ENCODE data around the gene MESD. TPM values are rescaled to one million over a fixed set of nuclear protein-coding genes. Genes with fewer than 3 reads are reported as not detected.

Gene MESD
- total and polyA plus RNA-seq, 9 of the 15 experiments (the other 6 are each of a cell fraction or from before 2014, with no cell fraction given) = 11.3 to 39.7 (median 22.8) TPM

DNA sequence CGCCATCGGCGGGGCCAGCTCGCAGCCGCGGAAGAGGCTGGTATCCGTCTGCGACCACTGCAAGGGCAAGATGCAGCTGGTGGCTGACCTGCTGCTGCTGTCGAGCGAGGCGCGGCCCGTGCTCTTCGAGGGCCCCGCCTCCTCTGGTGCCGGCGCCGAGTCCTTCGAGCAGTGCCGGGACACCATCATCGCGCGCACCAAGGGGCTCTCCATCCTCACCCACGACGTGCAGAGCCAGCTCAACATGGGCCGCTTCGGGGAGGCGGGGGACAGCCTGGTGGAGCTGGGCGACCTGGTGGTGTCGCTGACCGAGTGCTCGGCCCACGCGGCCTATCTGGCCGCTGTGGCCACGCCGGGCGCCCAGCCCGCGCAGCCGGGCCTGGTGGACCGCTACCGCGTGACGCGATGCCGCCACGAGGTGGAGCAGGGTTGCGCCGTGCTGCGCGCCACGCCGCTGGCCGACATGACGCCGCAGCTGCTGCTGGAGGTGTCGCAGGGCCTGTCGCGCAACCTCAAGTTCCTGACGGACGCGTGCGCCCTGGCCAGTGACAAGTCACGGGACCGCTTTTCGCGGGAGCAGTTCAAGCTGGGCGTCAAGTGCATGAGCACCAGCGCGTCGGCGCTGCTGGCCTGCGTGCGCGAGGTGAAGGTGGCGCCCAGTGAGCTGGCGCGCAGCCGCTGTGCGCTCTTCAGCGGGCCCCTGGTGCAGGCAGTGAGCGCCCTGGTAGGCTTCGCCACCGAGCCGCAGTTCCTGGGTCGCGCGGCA, 12.9 kb upstream of the MESD start (continued):
- TF ChIP-seq, protein P1, sequence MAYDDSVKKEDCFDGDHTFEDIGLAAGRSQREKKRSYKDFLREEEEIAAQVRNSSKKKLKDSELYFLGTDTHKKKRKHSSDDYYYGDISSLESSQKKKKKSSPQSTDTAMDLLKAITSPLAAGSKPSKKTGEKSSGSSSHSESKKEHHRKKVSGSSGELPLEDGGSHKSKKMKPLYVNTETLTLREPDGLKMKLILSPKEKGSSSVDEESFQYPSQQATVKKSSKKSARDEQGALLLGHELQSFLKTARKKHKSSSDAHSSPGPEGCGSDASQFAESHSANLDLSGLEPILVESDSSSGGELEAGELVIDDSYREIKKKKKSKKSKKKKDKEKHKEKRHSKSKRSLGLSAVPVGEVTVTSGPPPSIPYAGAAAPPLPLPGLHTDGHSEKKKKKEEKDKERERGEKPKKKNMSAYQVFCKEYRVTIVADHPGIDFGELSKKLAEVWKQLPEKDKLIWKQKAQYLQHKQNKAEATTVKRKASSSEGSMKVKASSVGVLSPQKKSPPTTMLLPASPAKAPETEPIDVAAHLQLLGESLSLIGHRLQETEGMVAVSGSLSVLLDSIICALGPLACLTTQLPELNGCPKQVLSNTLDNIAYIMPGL (CRISPR knock-in tag; IDR thresholded peaks at IDR 0.05) = no peak
- TF ChIP-seq RBM22 (IDR thresholded peaks at IDR 0.05; ENCODE audit: low read depth, low read length, poor library complexity, severe bottlenecking) = peak; percentile 25
- TF ChIP-seq, protein P2, sequence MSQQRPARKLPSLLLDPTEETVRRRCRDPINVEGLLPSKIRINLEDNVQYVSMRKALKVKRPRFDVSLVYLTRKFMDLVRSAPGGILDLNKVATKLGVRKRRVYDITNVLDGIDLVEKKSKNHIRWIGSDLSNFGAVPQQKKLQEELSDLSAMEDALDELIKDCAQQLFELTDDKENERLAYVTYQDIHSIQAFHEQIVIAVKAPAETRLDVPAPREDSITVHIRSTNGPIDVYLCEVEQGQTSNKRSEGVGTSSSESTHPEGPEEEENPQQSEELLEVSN (IDR thresholded peaks at IDR 0.05; ENCODE audit: borderline replicate concordance in 1 of 2, extremely low read depth in 1 of 2, insufficient read depth in 1 of 2, insufficient read length in 1 of 2, low read depth in 1 of 2, low read length in 1 of 2, poor library complexity in 1 of 2, severe bottlenecking in 1 of 2) = peak in 1 of 2 experiments; percentile 4
- TF ChIP-seq POU5F1 (IDR thresholded peaks at IDR 0.05; ENCODE audit: borderline replicate concordance, low read depth, low read length, partially characterized antibody) = no peak
- TF ChIP-seq, protein P3, sequence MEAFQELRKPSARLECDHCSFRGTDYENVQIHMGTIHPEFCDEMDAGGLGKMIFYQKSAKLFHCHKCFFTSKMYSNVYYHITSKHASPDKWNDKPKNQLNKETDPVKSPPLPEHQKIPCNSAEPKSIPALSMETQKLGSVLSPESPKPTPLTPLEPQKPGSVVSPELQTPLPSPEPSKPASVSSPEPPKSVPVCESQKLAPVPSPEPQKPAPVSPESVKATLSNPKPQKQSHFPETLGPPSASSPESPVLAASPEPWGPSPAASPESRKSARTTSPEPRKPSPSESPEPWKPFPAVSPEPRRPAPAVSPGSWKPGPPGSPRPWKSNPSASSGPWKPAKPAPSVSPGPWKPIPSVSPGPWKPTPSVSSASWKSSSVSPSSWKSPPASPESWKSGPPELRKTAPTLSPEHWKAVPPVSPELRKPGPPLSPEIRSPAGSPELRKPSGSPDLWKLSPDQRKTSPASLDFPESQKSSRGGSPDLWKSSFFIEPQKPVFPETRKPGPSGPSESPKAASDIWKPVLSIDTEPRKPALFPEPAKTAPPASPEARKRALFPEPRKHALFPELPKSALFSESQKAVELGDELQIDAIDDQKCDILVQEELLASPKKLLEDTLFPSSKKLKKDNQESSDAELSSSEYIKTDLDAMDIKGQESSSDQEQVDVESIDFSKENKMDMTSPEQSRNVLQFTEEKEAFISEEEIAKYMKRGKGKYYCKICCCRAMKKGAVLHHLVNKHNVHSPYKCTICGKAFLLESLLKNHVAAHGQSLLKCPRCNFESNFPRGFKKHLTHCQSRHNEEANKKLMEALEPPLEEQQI (IDR thresholded peaks at IDR 0.05) = no peak
- TF ChIP-seq, protein P4, sequence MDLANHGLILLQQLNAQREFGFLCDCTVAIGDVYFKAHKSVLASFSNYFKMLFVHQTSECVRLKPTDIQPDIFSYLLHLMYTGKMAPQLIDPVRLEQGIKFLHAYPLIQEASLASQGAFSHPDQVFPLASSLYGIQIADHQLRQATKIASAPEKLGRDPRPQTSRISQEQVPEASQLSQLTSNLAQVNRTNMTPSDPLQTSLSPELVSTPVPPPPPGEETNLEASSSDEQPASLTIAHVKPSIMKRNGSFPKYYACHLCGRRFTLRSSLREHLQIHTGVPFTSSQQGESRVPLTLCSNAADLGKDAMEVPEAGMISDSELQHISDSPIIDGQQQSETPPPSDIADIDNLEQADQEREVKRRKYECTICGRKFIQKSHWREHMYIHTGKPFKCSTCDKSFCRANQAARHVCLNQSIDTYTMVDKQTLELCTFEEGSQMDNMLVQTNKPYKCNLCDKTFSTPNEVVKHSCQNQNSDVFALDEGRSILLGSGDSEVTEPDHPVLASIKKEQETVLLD (IDR thresholded peaks at IDR 0.05) = no peak
- TF ChIP-seq GTF2F1 (IDR thresholded peaks at IDR 0.05; ENCODE audit: low read depth, low read length) = no peak
- no peak for TF ChIP-seq CEBPB (tag; IDR thresholded peaks at IDR 0.05)
- TF ChIP-seq CCAR2 (IDR thresholded peaks at IDR 0.05; ENCODE audit: low read depth, low read length) = no peak
- TF ChIP-seq, protein P5, sequence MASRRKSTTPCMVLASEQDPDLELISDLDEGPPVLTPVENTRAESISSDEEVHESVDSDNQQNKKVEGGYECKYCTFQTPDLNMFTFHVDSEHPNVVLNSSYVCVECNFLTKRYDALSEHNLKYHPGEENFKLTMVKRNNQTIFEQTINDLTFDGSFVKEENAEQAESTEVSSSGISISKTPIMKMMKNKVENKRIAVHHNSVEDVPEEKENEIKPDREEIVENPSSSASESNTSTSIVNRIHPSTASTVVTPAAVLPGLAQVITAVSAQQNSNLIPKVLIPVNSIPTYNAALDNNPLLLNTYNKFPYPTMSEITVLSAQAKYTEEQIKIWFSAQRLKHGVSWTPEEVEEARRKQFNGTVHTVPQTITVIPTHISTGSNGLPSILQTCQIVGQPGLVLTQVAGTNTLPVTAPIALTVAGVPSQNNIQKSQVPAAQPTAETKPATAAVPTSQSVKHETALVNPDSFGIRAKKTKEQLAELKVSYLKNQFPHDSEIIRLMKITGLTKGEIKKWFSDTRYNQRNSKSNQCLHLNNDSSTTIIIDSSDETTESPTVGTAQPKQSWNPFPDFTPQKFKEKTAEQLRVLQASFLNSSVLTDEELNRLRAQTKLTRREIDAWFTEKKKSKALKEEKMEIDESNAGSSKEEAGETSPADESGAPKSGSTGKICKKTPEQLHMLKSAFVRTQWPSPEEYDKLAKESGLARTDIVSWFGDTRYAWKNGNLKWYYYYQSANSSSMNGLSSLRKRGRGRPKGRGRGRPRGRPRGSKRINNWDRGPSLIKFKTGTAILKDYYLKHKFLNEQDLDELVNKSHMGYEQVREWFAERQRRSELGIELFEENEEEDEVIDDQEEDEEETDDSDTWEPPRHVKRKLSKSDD (conservative IDR thresholded peaks at IDR 0.05; ENCODE audit: low read length) = no peak
